Smooth muscle cell (in vitro differentiated cells): ENCODE data around the gene SLC9A1. TPM values are rescaled to one million over a fixed set of nuclear protein-coding genes. Genes with fewer than 3 reads are reported as not detected.
"Not testable (repeated sequence)": the region's sequence is repeated elsewhere in the genome, so short reads cannot be mapped to it uniquely, and the experiment has no call there.

Experiments used
- DNase-seq: peaks from one replicate; lab custom pipeline; 2025; ENCODE audit not compliant: unreplicated experiment; lab: John Stamatoyannopoulos, UW
- H2AFZ ChIP-seq: fragments of 200-600 bp; sonication (generic); 2 replicates; pipeline ENCODE4 v1.6.0; 2016; ENCODE audit warnings: antibody characterized with exemption, low read depth, mild to moderate bottlenecking
- H3F3A ChIP-seq: fragments of 200-600 bp; sonication (generic); 2 replicates; pipeline ENCODE4 v1.6.0; 2017; ENCODE audit warnings: antibody characterized with exemption, low read depth
- H3K27ac ChIP-seq: fragments of 200-600 bp; sonication (generic); 2 replicates; pipeline ENCODE4 v1.5.1; 2016; ENCODE audit warnings: low read depth, mild to moderate bottlenecking
- H3K27me3 ChIP-seq: fragments of 200-600 bp; sonication (generic); 2 replicates; pipeline ENCODE4 v1.6.1; 2016; ENCODE audit warnings: low read depth, mild to moderate bottlenecking
- H3K36me3 ChIP-seq: fragments of 200-600 bp; sonication (generic); 2 replicates; pipeline ENCODE4 v1.5.1; 2016; ENCODE audit warnings: low read depth
- H3K4me1 ChIP-seq: fragments of 200-600 bp; sonication (generic); 2 replicates; pipeline ENCODE4 v1.5.1; 2016; ENCODE audit warnings: low read depth
- H3K4me2 ChIP-seq: fragments of 200-600 bp; sonication (generic); 2 replicates; pipeline ENCODE4 v1.6.0; 2016; ENCODE audit warnings: mild to moderate bottlenecking
- H3K4me3 ChIP-seq: fragments of 200-600 bp; sonication (generic); 2 replicates; pipeline ENCODE4 v1.5.1; 2016; ENCODE audit warnings: mild to moderate bottlenecking
- H3K79me2 ChIP-seq: fragments of 200-600 bp; sonication (generic); 2 replicates; pipeline ENCODE4 v1.6.0; 2016; ENCODE audit warnings: low read depth, mild to moderate bottlenecking
- H3K9ac ChIP-seq: fragments of 200-600 bp; sonication (generic); 2 replicates; pipeline ENCODE4 v1.6.0; 2016; ENCODE audit warnings: low read depth
- H3K9me3 ChIP-seq: fragments of 200-600 bp; sonication (generic); replicated peaks from 2 replicates; pipeline ENCODE4 v1.5.1; 2016; ENCODE audit warnings: low read depth
- H4K20me1 ChIP-seq: fragments of 200-600 bp; sonication (generic); 2 replicates; pipeline ENCODE4 v1.6.0; 2016; ENCODE audit warnings: low read depth
- WGBS: methylation state at CpG from one replicate; pipeline ENCODE4 v1.1.7; 2016; ENCODE audit warnings: low lambda C conversion rate; 5-methylcytosine and 5-hydroxymethylcytosine counted together
- polyA plus RNA-seq: library from polyadenylated mRNA; unstranded; fragments of >200 nt; fragmentation: Nextera tagmentation; extraction: Ambion mirVana; gene quantifications from 2 replicates; pipeline ENCODE4 v1.2.1, GENCODE V29; 2016
- total RNA-seq: library from RNA; depleted of rRNA; stranded (reverse); fragments of >200 nt; gene quantifications from 2 replicates; pipeline ENCODE4 v1.2.3, GENCODE V29; 2014
- TF ChIP-seq, protein P1 (sequence below): fragments of 200-600 bp; sonication (generic); IDR thresholded peaks from 2 replicates; pipeline ENCODE4 v1.5.1; 2017; ENCODE audit warnings: borderline replicate concordance, mild to moderate bottlenecking, antibody characterized with exemption; ENCODE audit not compliant: insufficient read depth, poor library complexity, severe bottlenecking

Gene SLC9A1
- total and polyA plus RNA-seq, 2 experiments from 2014 or later: 16.5 to 37.4 TPM

- Histone ChIP-seq H3K9ac (no peak overlapping the region), H3K4me2 (no peak overlapping the region), H3K9me3 (no peaks in the 10 kb centered on the region), H2AFZ (no peak overlapping the region), H3K36me3 (no peaks in the 10 kb centered on the region), H3K4me1 (no peaks in the 10 kb centered on the region), H3K4me3 (no peak overlapping the region), H4K20me1 (no peaks in the 10 kb centered on the region), H3K79me2 (no peaks in the 10 kb centered on the region), H3K27ac (no peak overlapping the region), H3K27me3 (no peaks in the 10 kb centered on the region), H3F3A (no peaks in the 10 kb centered on the region)
- TF ChIP-seq, protein P1, sequence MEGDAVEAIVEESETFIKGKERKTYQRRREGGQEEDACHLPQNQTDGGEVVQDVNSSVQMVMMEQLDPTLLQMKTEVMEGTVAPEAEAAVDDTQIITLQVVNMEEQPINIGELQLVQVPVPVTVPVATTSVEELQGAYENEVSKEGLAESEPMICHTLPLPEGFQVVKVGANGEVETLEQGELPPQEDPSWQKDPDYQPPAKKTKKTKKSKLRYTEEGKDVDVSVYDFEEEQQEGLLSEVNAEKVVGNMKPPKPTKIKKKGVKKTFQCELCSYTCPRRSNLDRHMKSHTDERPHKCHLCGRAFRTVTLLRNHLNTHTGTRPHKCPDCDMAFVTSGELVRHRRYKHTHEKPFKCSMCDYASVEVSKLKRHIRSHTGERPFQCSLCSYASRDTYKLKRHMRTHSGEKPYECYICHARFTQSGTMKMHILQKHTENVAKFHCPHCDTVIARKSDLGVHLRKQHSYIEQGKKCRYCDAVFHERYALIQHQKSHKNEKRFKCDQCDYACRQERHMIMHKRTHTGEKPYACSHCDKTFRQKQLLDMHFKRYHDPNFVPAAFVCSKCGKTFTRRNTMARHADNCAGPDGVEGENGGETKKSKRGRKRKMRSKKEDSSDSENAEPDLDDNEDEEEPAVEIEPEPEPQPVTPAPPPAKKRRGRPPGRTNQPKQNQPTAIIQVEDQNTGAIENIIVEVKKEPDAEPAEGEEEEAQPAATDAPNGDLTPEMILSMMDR: no peak
- DNase-seq: no peak
These were observed 24.5 kb upstream of the SLC9A1 start for GRCh38 chr1:27179379-27179778.

GRCh38 chr1:27176954-27177353, 22.0 kb upstream of the SLC9A1 start:
- Histone ChIP-seq H3K4me2 (no peak overlapping the region), H3K27ac (no peak overlapping the region), H3K4me1 (no peaks in the 10 kb centered on the region), H2AFZ (no peak overlapping the region), H3K9me3 (no peaks in the 10 kb centered on the region), H3K9ac (no peak overlapping the region), H3K27me3 (no peaks in the 10 kb centered on the region), H3K4me3 (no peak overlapping the region), H3K36me3 (no peaks in the 10 kb centered on the region), H3F3A (no peaks in the 10 kb centered on the region), H4K20me1 (no peaks in the 10 kb centered on the region), H3K79me2 (no peaks in the 10 kb centered on the region)
- WGBS: 97% methylated on average over 26 of the region's 26 CpGs
- DNase-seq: no peak
- TF ChIP-seq, protein P1: no peak

GRCh38 chr1:27176323-27176722, 21.4 kb upstream of the SLC9A1 start:
- WGBS: 80% methylated on average over 4 of the region's 4 CpGs
- TF ChIP-seq, protein P1: no peak
- Histone ChIP-seq H3K4me2 (no peak overlapping the region), H3K4me3 (no peak overlapping the region), H3K79me2 (no peaks in the 10 kb centered on the region), H3K27ac (no peak overlapping the region), H2AFZ (no peak overlapping the region), H3K9me3 (no peaks in the 10 kb centered on the region), H4K20me1 (no peaks in the 10 kb centered on the region), H3F3A (no peaks in the 10 kb centered on the region), H3K36me3 (no peaks in the 10 kb centered on the region), H3K9ac (no peak overlapping the region), H3K4me1 (no peaks in the 10 kb centered on the region), H3K27me3 (no peaks in the 10 kb centered on the region)
- DNase-seq: no peak

GRCh38 chr1:27172992-27173391, 18.1 kb upstream of the SLC9A1 start:
- not testable (repeated sequence) for DNase-seq, H3K36me3 ChIP-seq, H3K9ac ChIP-seq, H3K27ac ChIP-seq, H3K79me2 ChIP-seq, H4K20me1 ChIP-seq, H3K4me2 ChIP-seq, H3K9me3 ChIP-seq, H2AFZ ChIP-seq, H3K4me3 ChIP-seq, H3K4me1 ChIP-seq, H3K27me3 ChIP-seq, H3F3A ChIP-seq
- 95% methylated on average over 5 of the region's 5 CpGs for WGBS
